K562 (cell line): ENCODE measurements around the gene CTIF. TPM values are rescaled to one million over a fixed set of nuclear protein-coding genes. Genes with fewer than 3 reads are reported as not detected.

Source experiments
- ATAC-seq: fragments of 200-7000 bp; cut with Tn5 transposase; 3 replicates; pipeline ENCODE4 v1.9.1; 2020; ENCODE audit warnings: moderate library complexity
- BruUV-seq: library from RNA; stranded (reverse); fragments of 400-500 nt; replicated peaks from 2 replicates; lab custom pipeline; 2021; lab: Mats Ljungman, UMichigan
- CTCF ChIA-PET: fragments of 300-600 bp; formaldehyde crosslinking; extraction: SDS; loops from one replicate; lab custom pipeline; 2021; ENCODE audit warnings: low intra/inter-chr PET ratio; lab: Yijun Ruan, JAX
- POLR2A ChIA-PET: fragments of 300-600, 350-650 bp; sonication (Branson Sonifier 250); formaldehyde crosslinking; extraction: SDS; loops from one replicate; lab custom pipeline; 2021; ENCODE audit warnings: antibody characterized with exemption, inconsistent platforms; lab: Yijun Ruan, JAX
- DNase-seq, 4 experiments: peaks; one replicate each; pipeline versions ENCODE4 v3.0.0 to v3.0.0-alpha.2; 2011 to 2018; ENCODE audit warnings: low spot score in 3 of 4, mixed read lengths in 3 of 4; ENCODE audit errors: extremely low read depth in 1 of 4
- FAIRE-seq: peaks from 2 replicates; lab custom pipeline; 2011; peaks lifted over from hg19 to GRCh38; lab: Jason Lieb, UNC
- H2AFZ ChIP-seq: 2 replicates; pipeline ENCODE4 v1.6.0; 2011; ENCODE audit warnings: low read depth, low read length, control low read depth, inconsistent platforms
- H3K27ac ChIP-seq: fragments of 200-600 bp; 3 replicates; pipeline ENCODE4 v1.8.0; 2011; ENCODE audit warnings: low read depth, mild to moderate bottlenecking, control low read depth, inconsistent platforms, low read length, moderate library complexity, mixed read lengths; ENCODE audit errors: extremely low read depth
- H3K27me3 ChIP-seq, 2 experiments: fragments of 300-600 bp in 1 of 2; 2 replicates in 1 of 2; 3 replicates in 1 of 2; pipeline versions ENCODE4 v1.6.0 to v1.8.0; 2011; ENCODE audit warnings: inconsistent platforms in 2 of 2, low read length in 2 of 2, mild to moderate bottlenecking in 1 of 2, mixed read lengths in 1 of 2, moderate library complexity in 1 of 2; ENCODE audit not compliant: control insufficient read depth in 2 of 2, insufficient read depth in 2 of 2
- H3K36me3 ChIP-seq: fragments of 300-600 bp; 3 replicates; pipeline ENCODE4 v1.8.0; 2011; ENCODE audit warnings: mild to moderate bottlenecking, low read length, inconsistent platforms; ENCODE audit not compliant: control insufficient read depth, insufficient read depth
- H3K4me1 ChIP-seq, 2 experiments: fragments of 200-600 bp in 1 of 2; replicated peaks in 1 of 2; 2 replicates in 1 of 2; 3 replicates in 1 of 2; pipeline versions ENCODE4 v1.5.1 to v1.8.0; 2011; ENCODE audit warnings: inconsistent platforms in 2 of 2, low read length in 2 of 2, mild to moderate bottlenecking in 1 of 2, mixed read lengths in 1 of 2, moderate library complexity in 1 of 2; ENCODE audit not compliant: control insufficient read depth in 2 of 2, insufficient read depth in 2 of 2
- H3K4me2 ChIP-seq: 2 replicates; pipeline ENCODE4 v1.6.1; 2011; ENCODE audit warnings: low read length, control low read depth, inconsistent platforms, mixed read lengths; ENCODE audit not compliant: insufficient read depth
- H3K4me3 ChIP-seq: fragments of 200-600 bp; sonication (generic), shearing (Covaris generic); 2 replicates; pipeline ENCODE4 v1.5.1; 2016; ENCODE audit warnings: control low read depth, inconsistent platforms
- H3K79me2 ChIP-seq: fragments of 200-600 bp; 3 replicates; pipeline ENCODE4 v1.8.0; 2011; ENCODE audit warnings: low read length, inconsistent platforms; ENCODE audit not compliant: control insufficient read depth, insufficient read depth
- H3K9ac ChIP-seq, 2 experiments: 2 replicates each; pipeline versions ENCODE4 v1.6.0 to v1.6.1; 2011; ENCODE audit warnings: low read depth in 2 of 2, low read length in 2 of 2, control low read depth in 1 of 2, inconsistent platforms in 1 of 2, mild to moderate bottlenecking in 1 of 2, mixed read lengths in 1 of 2; ENCODE audit not compliant: insufficient read depth in 1 of 2
- H3K9me1 ChIP-seq: one replicate; pipeline ENCODE4 v1.6.0; 2011; ENCODE audit warnings: inconsistent platforms, mild to moderate bottlenecking, low read length, moderate library complexity; ENCODE audit not compliant: control insufficient read depth, insufficient read depth
- H3K9me3 ChIP-seq: replicated peaks from 2 replicates; pipeline ENCODE4 v1.5.1; 2011; ENCODE audit warnings: low read depth, low read length, inconsistent platforms; ENCODE audit not compliant: control insufficient read depth, insufficient read depth
- H4K20me1 ChIP-seq: replicated peaks from 2 replicates; pipeline ENCODE4 v1.6.1; 2011; ENCODE audit warnings: low read length, inconsistent platforms, mixed read lengths; ENCODE audit not compliant: control insufficient read depth, insufficient read depth
- C11orf30 ChIP-seq: fragments of 450-650 bp; IDR thresholded peaks from 2 replicates; pipeline ENCODE4 v1.6.1; 2016; ENCODE audit warnings: low read depth, mild to moderate bottlenecking
- CREM ChIP-seq: IDR thresholded peaks from 2 replicates; pipeline ENCODE4 v1.6.1; 2014; ENCODE audit warnings: antibody characterized with exemption, low read depth
- HDAC1 ChIP-seq, 2 experiments: fragments of 450-650 bp; IDR thresholded peaks; 2 replicates each; pipeline ENCODE4 v1.6.1; 2016 to 2017; ENCODE audit warnings: inconsistent platforms in 1 of 2, mild to moderate bottlenecking in 1 of 2, moderate library complexity in 1 of 2
- HNRNPLL ChIP-seq: fragments of 200-400 bp; formaldehyde crosslinking; IDR thresholded peaks from 2 replicates; pipeline ENCODE4 v1.6.1; 2017; ENCODE audit warnings: low read length, low read depth, mild to moderate bottlenecking; ENCODE audit not compliant: poor library complexity, severe bottlenecking
- MAFF ChIP-seq: IDR thresholded peaks from 2 replicates; pipeline ENCODE4 v1.6.1; 2012; ENCODE audit warnings: low read length, improper control_type of control experiment
- MCM3 ChIP-seq: fragments of 450-650 bp; IDR thresholded peaks from 2 replicates; pipeline ENCODE4 v1.6.1; 2016
- MXI1 ChIP-seq: IDR thresholded peaks from 2 replicates; pipeline ENCODE4 v1.6.1; 2011; ENCODE audit warnings: low read depth, mild to moderate bottlenecking, improper control_type of control experiment, low read length
- NCOR1 ChIP-seq: fragments of 450-650 bp; IDR thresholded peaks from 2 replicates; pipeline ENCODE4 v1.6.1; 2016; ENCODE audit warnings: mild to moderate bottlenecking, moderate library complexity
- NFIX ChIP-seq: fragments of 250-450 bp; sonication (Bioruptor Pico); IDR thresholded peaks from 2 replicates; pipeline ENCODE4 v1.4.0; 2020; ENCODE audit warnings: low read depth, mild to moderate bottlenecking, moderate library complexity
- RNF2 ChIP-seq: sonication (generic); IDR thresholded peaks from 2 replicates; pipeline ENCODE4 v1.6.1; 2016
- SMARCA4 ChIP-seq: fragments of 450-650 bp; IDR thresholded peaks from 2 replicates; pipeline ENCODE4 v1.6.1; 2016
- ZBTB2 ChIP-seq: fragments of 450-650 bp; IDR thresholded peaks from 2 replicates; pipeline ENCODE4 v1.6.1; 2016; ENCODE audit warnings: antibody characterized with exemption
- ZNF41 ChIP-seq: fragments of 250-450 bp; sonication (Bioruptor Pico); conservative IDR thresholded peaks from 2 replicates; pipeline ENCODE4 v1.4.0; 2020; ENCODE audit warnings: mild to moderate bottlenecking
- ZZZ3 ChIP-seq: fragments of 450-650 bp; IDR thresholded peaks from 2 replicates; pipeline ENCODE4 v1.6.1; 2016; ENCODE audit warnings: antibody characterized with exemption, mild to moderate bottlenecking, moderate library complexity
- WGBS: fragments of 100-300 bp; shearing (Covaris generic); methylation state at CpG from one replicate; pipeline ENCODE4 v1.1.6; 2016; ENCODE audit warnings: low coverage, mixed read lengths; ENCODE audit not compliant: insufficient coverage; ENCODE audit errors: missing lambda C conversion rate; 5-methylcytosine and 5-hydroxymethylcytosine counted together
- in situ Hi-C: fragments of 300-500 bp; cut with MboI; formaldehyde crosslinking; loops from 4 replicates; pipeline ENCODE4 v1.15.0; 2018; ENCODE audit warnings: inconsistent platforms, mixed read lengths
- intact Hi-C: fragments of 100-400 bp; cut with micrococcal nuclease; formaldehyde crosslinking; loops from 2 replicates; pipeline ENCODE4 v1.14.2; 2022
- polyA plus RNA-seq, 8 experiments: library from polyadenylated mRNA; depleted of rRNA in 4 of 8; stranded (reverse) in 5 of 8; unstranded in 3 of 8; fragments of >200 nt; fragmentation: Nextera tagmentation in 2 of 8; fragmentation: Illumina TruSeq in 1 of 8; extraction: Ambion mirVana in 2 of 8; extraction: Trizol in 1 of 8; gene quantifications; 2 replicates each; pipeline versions ENCODE4 v1.2.1 to v1.2.3, GENCODE V29; 2011 to 2014; ENCODE audit warnings: inconsistent platforms in 1 of 8, missing spikeins in 1 of 8
- total RNA-seq, 7 experiments: library from RNA; depleted of rRNA in 6 of 7; stranded (reverse); fragments of >200 nt in 6 of 7; fragmentation: Illumina TruSeq in 2 of 7; extraction: Trizol in 2 of 7; gene quantifications; 2 replicates each; pipeline versions ENCODE4 v1.2.1 to v1.2.3, GENCODE V29; 2011 to 2021; ENCODE audit warnings: low replicate concordance in 1 of 7
- TF ChIP-seq, protein P1 (sequence below): fragments of 200-800 bp; sonication (Bioruptor generic); IDR thresholded peaks from 2 replicates; pipeline ENCODE4 v1.6.1; 2017; ENCODE audit warnings: missing genetic modification characterization, missing compliant biosample characterization
- TF ChIP-seq, protein P2 (sequence below): sonication (generic); formaldehyde crosslinking; IDR thresholded peaks from 2 replicates; pipeline ENCODE4 v1.4.0; 2020; ENCODE audit warnings: mild to moderate bottlenecking, missing genetic modification reagents
- TF ChIP-seq, protein P3 (sequence below): sonication (generic); formaldehyde crosslinking; IDR thresholded peaks from 2 replicates; pipeline ENCODE4 v1.8.1; 2023; ENCODE audit warnings: mild to moderate bottlenecking, missing genetic modification reagents

The CTIF gene
- total and polyA plus RNA-seq, 9 of the 15 experiments (the other 6 are each of a cell fraction or from before 2014, with no cell fraction given) = 0.17 to 11.5 (median 2.2) TPM

DNA sequence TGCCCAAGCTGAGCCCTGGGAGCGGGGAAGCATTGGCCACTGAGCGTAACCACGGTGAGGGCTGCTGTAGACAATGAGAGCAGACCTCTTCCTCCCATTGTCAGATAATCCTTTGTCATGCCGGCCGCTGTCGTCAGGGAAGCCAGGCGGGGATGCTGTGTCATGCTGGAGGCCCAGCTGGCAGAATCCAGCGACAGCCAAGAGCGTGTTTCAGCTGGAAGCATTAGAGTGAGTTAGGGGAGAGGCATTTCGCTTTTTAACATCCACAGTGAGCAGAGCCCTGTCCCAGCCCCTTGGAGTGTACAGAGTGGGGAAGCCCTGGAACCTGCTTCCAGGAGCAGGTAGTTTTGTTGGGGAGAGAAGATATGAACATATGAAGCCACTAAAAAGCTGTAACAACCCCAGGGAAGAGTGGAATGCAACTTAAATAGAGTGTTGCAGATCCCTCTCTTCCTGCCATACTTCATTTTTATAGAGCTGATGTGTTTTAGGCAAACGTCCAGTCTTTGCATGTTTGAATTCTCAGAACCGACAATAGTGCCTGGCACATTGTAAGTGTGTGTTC lies 7.0 kb downstream of the CTIF start (continued):
- TF ChIP-seq HDAC1 (IDR thresholded peaks at IDR 0.05) = peak in 1 of 2 experiments; percentile 77; a peak in 2 of 4 replicates
- no peak for TF ChIP-seq HNRNPLL
- peak; percentile 59 for TF ChIP-seq CREM
- TF ChIP-seq RNF2 = no peak
- peak; percentile 75 for TF ChIP-seq MAFF
- TF ChIP-seq, protein P1, sequence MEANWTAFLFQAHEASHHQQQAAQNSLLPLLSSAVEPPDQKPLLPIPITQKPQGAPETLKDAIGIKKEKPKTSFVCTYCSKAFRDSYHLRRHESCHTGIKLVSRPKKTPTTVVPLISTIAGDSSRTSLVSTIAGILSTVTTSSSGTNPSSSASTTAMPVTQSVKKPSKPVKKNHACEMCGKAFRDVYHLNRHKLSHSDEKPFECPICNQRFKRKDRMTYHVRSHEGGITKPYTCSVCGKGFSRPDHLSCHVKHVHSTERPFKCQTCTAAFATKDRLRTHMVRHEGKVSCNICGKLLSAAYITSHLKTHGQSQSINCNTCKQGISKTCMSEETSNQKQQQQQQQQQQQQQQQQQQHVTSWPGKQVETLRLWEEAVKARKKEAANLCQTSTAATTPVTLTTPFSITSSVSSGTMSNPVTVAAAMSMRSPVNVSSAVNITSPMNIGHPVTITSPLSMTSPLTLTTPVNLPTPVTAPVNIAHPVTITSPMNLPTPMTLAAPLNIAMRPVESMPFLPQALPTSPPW (CRISPR knock-in tag) = peak; percentile 28; the same call in 1 of the 2 replicates
- no peak for TF ChIP-seq MXI1
- peak; percentile 39; the same call in 1 of the 2 replicates for TF ChIP-seq SMARCA4
- peak; percentile 93 for TF ChIP-seq C11orf30

DNA sequence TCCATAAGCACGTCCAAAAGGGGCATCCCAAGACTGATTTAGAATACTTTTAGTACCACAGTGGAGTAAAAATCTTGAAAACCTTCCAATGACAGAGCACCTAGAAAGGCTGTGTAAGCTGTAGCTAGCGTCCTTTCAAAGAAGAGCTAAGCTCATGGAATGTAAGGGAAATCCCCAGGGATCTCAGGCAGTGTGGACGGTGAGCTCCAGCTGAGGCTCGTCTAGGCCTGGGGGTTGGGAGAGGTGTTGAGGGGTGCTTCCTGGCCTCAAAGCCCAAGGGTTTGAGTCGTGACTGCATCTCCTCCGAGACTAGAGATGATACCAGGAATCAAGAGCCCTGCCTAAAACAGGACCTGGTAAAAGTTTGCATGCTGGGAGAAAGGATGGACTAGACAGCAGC lies 7.6 kb downstream of the CTIF start:
- no TSS peak for BruUV-seq
- H3K9me3 ChIP-seq = no peaks in the 10 kb centered on the region
- no peaks in the 10 kb centered on the region for H3K27me3 ChIP-seq
- H3K4me3 ChIP-seq = no peak overlapping the region
- POLR2A ChIA-PET = interaction anchor here (1.2 to 2.2 kb wide), 2 partner anchors 10 to 20 kb away, joined by 3 to 7 read pairs; no protein-coding TSS in a partner anchor
- H3K9ac ChIP-seq = no peak overlapping the region; a peak in 1 of 4 replicates
- 0 out of 2 replicates have a peak, but pooled peaks cover 4% of the 10 kb centered on the region for H4K20me1 ChIP-seq
- 66% methylated on average over 5 of the region's 6 CpGs for WGBS
- H3K4me1 ChIP-seq = peaks cover 27 to 62% of the 10 kb centered on the region in 2 experiments
- FAIRE-seq (no peak), DNase-seq (no peak), ATAC-seq (no peak)
- H3K9me1 ChIP-seq = no peaks in the 10 kb centered on the region
- H3K27ac ChIP-seq = no peak overlapping the region; the same call in 2 of the 3 replicates
- H3K79me2 ChIP-seq = peaks cover 18% of the 10 kb centered on the region
- in situ Hi-C loops = no loop called here
- intact Hi-C loops = loop anchor here (10.0 kb wide), 1 partner anchor 58 kb away; no protein-coding TSS in a partner anchor
- no peak overlapping the region for H2AFZ ChIP-seq
- CTCF ChIA-PET = no interaction called here
- H3K36me3 ChIP-seq = no peaks in the 10 kb centered on the region
- H3K4me2 ChIP-seq = no peak overlapping the region
- TF ChIP-seq NCOR1 = no peak
- TF ChIP-seq, protein P2, sequence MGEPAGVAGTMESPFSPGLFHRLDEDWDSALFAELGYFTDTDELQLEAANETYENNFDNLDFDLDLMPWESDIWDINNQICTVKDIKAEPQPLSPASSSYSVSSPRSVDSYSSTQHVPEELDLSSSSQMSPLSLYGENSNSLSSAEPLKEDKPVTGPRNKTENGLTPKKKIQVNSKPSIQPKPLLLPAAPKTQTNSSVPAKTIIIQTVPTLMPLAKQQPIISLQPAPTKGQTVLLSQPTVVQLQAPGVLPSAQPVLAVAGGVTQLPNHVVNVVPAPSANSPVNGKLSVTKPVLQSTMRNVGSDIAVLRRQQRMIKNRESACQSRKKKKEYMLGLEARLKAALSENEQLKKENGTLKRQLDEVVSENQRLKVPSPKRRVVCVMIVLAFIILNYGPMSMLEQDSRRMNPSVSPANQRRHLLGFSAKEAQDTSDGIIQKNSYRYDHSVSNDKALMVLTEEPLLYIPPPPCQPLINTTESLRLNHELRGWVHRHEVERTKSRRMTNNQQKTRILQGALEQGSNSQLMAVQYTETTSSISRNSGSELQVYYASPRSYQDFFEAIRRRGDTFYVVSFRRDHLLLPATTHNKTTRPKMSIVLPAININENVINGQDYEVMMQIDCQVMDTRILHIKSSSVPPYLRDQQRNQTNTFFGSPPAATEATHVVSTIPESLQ (CRISPR knock-in tag) = no peak
- no peak for TF ChIP-seq ZNF41 (CRISPR knock-in tag)
- TF ChIP-seq ZBTB2 = no peak
- TF ChIP-seq MCM3 = no peak
- no peak for TF ChIP-seq NFIX (CRISPR knock-in tag)
- TF ChIP-seq, protein P3, sequence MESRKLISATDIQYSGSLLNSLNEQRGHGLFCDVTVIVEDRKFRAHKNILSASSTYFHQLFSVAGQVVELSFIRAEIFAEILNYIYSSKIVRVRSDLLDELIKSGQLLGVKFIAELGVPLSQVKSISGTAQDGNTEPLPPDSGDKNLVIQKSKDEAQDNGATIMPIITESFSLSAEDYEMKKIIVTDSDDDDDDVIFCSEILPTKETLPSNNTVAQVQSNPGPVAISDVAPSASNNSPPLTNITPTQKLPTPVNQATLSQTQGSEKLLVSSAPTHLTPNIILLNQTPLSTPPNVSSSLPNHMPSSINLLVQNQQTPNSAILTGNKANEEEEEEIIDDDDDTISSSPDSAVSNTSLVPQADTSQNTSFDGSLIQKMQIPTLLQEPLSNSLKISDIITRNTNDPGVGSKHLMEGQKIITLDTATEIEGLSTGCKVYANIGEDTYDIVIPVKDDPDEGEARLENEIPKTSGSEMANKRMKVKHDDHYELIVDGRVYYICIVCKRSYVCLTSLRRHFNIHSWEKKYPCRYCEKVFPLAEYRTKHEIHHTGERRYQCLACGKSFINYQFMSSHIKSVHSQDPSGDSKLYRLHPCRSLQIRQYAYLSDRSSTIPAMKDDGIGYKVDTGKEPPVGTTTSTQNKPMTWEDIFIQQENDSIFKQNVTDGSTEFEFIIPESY (CRISPR knock-in tag) = no peak
- no peak for TF ChIP-seq ZZZ3
